HUDEP-2 (cell line): ENCODE data around the gene PHACTR3.

Experiments used
- DNase-seq, 76 experiments: peaks; one replicate each; lab custom pipeline; 2025; ENCODE audit not compliant: unreplicated experiment in 76 of 76; lab: John Stamatoyannopoulos, UW

The PHACTR3 gene

DNA sequence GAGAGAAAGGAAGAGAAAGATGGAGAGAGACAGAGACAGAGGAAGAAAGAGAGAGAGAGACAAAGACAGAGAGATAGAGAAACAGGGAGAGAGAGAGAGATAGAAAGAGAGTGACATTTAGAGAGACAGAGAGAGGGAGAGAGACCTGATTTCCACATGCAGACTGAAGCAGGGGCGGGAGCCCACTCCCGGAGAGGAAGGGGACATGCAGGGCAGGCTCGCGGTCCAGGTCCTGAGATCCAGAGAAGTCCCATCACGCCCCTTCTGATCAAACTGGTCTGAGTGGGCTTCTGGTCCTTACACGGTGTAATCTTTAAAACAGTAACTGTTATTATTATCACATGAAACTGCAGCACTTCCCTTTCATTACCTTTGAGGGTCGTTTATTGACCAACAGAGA is 62.2 kb downstream of the PHACTR3 start:
- no peak for DNase-seq

DNA sequence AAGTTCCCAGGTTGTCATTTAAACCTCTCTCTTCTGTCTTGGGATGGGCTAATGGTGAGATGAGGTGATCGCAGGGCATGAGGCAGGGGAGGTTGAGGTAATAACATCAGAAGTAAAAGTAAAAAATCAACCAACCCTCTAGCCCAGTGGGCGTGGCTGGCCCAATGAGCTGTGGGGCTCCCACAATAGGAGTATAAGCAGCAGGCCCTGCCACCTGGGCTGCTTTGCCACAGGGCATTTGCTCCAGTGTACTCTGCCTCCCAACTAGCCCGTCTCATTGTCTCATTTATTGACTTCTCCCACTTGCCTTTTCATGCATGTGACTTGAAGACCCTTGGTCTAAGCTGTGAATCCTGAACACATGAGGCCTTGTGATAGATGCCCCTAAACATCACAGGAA is 62.8 kb downstream of the PHACTR3 start:
- no peak for DNase-seq

DNA sequence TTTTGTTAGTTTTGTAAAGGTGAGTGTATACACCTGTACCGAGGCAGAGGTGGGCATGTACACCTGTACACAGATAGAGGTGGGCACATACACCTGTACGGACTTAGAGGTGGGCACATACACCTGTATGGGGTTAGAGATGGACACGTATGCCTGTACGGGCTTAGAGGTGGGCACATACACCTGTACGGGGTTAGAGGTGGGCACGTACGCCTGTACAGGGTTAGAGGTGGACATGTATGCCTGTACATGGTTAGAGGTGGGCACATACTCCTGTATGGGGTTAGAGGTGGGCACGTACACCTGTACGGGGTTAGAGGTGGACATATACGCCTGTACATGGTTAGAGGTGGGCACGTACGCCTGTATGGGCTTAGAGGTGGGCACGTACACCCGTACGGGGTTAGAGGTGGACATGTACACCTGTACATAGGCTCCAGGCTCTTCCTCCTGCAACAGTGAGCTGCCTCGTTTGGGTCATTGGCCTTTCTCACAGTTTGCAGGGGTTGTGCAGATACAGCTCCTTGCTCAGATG is 63.7 kb downstream of the PHACTR3 start:
- DNase-seq = no peak

- no peak for DNase-seq
Measured at GRCh38 chr20:59668926-59669850, 64.8 kb downstream of the PHACTR3 start.

DNA sequence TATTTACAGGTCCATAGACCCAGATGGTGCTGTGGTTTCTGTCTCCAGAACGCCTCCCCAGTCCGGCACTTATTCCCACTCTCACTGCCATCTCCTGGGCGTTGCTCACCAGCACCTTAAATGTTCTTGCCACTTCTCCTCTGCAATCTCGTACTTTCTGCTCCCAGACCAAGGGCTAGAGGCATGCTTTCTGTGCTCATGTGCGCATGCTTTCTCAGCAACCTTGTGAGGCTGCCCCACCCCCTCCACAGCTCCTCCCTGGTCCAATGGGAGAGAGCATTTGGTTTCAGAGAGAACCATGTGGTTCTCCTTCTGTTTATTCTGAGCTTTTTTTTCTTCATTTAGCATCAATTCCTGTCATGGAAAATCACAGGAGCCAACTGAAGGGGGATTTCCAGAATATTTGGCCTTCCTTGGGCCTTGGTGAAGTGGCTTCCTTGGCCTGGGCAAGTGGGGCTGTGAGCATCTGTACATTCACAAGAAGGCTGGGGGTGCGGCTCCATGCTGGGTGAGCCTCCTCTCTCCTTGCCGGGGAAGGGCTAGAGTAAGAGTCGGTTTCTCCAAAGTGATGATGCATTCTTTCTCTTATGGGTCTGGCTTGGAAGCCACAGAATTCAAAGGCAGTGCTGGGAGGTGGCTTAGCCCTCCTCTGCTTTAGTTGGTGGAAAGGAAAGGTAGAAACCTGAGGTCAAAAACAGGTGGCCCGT is 66.6 kb downstream of the PHACTR3 start:
- no peak for DNase-seq

DNA sequence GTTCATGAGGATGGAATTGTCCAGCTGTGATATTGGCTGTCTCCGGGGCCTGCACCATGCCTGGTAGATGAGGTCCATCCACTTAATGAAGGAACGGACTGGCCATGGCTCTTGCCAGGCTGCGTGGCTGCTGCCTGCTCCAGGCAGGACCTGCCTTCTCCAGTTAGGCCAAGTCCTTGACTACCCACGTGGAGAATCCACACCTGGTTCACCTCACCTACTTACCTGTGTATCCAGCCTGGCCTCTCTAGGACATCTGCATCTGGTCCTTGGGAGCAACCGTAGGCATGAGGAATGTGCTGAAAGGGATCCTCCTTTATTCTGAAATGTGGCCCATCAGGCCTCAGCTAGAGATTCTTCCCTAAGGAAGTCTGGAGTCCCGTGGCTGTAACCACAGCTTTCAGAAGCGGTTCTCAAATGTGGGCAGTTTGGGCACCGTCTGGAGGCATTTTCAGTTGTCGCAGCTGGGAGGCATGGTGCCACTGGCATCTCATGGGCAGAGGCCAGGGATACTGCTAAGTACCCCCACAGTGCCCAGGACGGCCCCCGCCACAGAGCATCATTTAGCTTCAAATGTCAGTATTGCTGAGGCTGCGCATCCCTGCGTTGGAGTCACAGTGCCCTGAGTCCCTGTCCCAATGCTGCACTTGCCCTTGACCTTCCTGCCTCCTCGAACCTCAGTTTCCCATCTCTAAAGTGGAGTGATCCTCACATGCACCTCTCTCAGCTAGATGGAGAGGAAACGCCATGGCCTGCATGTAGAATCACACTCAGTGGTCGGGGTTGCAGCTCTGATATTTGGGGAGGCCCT is 67.5 kb downstream of the PHACTR3 start:
- no peak for DNase-seq

GRCh38 chr20:59672576-59672975 is 68.2 kb downstream of the PHACTR3 start:
- DNase-seq = no peak

DNA sequence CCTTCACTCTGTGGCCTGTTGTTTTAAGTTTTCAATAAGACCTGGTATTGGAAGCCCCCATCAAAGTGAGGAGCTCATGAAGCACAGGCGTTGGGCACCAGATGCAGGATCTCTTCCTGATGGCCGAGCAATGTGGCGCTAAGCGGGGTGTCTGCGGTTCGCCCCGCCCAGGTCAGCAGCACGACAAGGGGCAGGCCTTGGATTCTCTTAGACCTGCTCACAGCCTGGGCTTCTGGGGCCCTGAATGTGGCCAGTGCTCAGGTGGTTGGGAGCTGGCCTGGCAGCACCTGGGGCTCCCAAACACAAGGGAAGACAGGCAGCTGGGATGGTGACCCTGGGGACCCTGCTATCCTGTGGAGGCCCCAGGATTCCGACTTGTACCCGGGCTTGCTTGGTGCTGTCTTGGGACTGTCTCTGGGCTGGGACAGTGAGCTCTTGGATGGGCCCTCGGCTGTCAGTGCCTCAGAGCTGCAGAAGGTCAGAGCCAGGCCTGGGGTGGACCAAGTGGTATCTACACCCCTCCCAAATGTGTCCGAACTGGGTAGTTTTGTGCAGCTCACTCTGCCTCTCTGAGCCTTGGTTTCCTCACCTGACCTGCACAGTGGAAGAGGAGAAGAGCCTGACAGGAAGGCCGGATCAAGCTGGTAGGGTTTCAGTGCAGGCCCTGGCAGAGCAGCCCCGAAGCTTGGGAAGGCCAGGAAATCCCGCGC is 69.1 kb downstream of the PHACTR3 start:
- no peak for DNase-seq

DNA sequence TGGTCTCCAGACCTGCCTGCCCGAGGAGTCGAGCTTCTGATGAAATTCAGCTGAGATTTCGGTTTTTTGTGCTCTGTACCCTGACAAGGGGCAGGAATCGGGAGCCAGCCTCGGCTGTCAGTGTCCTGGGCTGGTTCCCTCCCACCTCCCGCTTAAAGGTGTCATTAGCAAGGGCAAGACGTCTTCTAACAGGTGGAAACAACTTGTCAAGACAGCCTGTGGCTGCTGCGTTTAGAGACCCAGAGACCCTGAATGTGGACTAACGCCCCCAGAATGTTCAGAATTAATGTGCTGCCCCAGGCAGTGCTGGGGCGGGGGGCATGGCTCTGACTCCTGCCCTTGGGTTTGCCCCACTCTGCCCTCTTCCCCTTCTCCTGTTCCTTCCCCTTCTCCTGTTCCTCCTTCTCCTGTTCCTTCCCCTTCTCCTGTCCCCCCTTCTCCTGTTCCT is 69.7 kb downstream of the PHACTR3 start:
- no peak for DNase-seq

- no peak for DNase-seq
Measured at GRCh38 chr20:59676126-59676850, 71.9 kb downstream of the PHACTR3 start.

DNA sequence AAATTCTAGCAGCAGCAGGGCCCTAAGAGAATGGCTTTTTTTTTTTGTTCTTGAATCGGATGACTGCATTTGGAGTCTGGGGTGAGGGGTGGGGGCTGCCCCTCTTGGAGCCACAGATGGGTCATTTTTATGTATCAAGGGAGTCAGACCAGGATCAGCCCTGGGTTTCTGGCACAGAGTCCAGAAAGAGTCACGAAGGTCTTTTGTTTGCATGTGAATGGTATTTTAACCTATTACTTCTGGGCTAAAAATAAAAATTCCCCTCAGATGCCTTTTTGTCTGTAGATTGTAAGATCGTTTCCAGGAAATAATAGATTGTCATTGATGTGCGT is 72.5 kb downstream of the PHACTR3 start:
- no peak for DNase-seq

GRCh38 chr20:59677586-59677985 is 73.2 kb downstream of the PHACTR3 start:
- DNase-seq = no peak

DNA sequence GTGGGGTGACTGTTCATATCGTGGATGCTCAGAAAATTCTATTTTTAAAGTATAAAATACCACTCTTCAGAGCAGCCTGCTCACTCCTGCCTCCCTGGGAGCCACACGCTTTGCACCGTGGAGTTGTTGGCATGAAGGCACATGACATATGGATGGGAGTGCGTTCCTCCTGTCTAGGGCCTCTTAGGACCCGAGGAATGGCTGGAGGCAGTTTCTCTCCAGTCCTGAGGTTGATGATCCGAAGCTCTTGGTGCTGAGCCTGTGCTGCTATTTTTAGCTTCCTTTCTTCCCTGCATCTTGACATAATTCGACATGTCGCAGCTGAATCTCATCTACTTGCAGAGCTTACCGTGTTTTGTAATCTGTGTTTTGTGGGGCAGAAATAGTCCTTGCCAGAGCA is 73.9 kb downstream of the PHACTR3 start:
- no peak for DNase-seq

- no peak for DNase-seq
Measured at GRCh38 chr20:59678951-59679350, 74.6 kb downstream of the PHACTR3 start.

- DNase-seq = no peak
Measured at GRCh38 chr20:59680148-59680650, 75.9 kb downstream of the PHACTR3 start.

DNA sequence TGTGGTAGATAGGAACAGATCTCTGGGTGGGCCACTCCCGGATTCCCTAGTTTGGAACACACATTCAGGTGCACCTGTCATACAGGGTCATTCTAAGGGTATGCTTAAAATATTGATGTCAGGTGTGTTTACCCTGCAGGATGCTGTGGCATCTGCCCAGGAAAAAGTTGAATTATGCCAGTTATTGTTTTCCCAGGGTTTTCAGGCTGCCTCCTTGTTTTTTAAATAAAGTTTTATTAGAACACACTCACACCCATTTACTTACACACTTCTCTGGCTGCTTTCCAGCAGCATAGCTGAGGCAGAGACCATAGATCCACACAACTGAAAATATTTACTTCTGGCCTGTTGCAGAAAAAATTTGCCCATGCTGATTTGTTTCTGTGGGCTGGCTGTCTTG is 76.5 kb downstream of the PHACTR3 start:
- DNase-seq = no peak

GRCh38 chr20:59682603-59683002 is 78.3 kb downstream of the PHACTR3 start:
- DNase-seq = no peak

GRCh38 chr20:59683181-59683580 is 78.8 kb downstream of the PHACTR3 start:
- DNase-seq = no peak

- no peak for DNase-seq
Measured at GRCh38 chr20:59684685-59685242, 80.4 kb downstream of the PHACTR3 start.
